Mesendoderm (in vitro differentiated cells): ENCODE results near the gene GPR108.

Source experiments
- DNase-seq: peaks from one replicate; pipeline ENCODE4 v3.0.0; 2013
- H2AK5ac ChIP-seq: 2 replicates; pipeline ENCODE4 v1.6.1; 2013; ENCODE audit warnings: low read length, inconsistent platforms
- H2BK120ac ChIP-seq: 2 replicates; pipeline ENCODE4 v1.6.1; 2013; ENCODE audit warnings: low read depth, mild to moderate bottlenecking, low read length, moderate library complexity, mixed read lengths
- H2BK15ac ChIP-seq: replicated peaks from 2 replicates; pipeline ENCODE4 v1.6.1; 2013; ENCODE audit warnings: low read depth, mild to moderate bottlenecking, moderate library complexity
- H2BK5ac ChIP-seq: 2 replicates; pipeline ENCODE4 v1.6.1; 2013; ENCODE audit warnings: low read length, inconsistent platforms
- H3K18ac ChIP-seq: 2 replicates; pipeline ENCODE4 v1.6.1; 2013; ENCODE audit warnings: mild to moderate bottlenecking, low read length, mixed read lengths
- H3K23ac ChIP-seq: one replicate; pipeline ENCODE4 v1.6.1; 2013; ENCODE audit warnings: low read length
- H3K27ac ChIP-seq: 2 replicates; pipeline ENCODE4 v1.5.1; 2013; ENCODE audit warnings: low read depth, mild to moderate bottlenecking, inconsistent platforms, low read length, moderate library complexity
- H3K27me3 ChIP-seq: 2 replicates; pipeline ENCODE4 v1.6.1; 2013; ENCODE audit warnings: low read length, control low read depth, mild to moderate bottlenecking, inconsistent platforms; ENCODE audit not compliant: insufficient read depth, poor library complexity
- H3K36me3 ChIP-seq: 2 replicates; pipeline ENCODE4 v1.6.1; 2013; ENCODE audit warnings: low read length, inconsistent platforms; ENCODE audit not compliant: control insufficient read depth, insufficient read depth
- H3K4ac ChIP-seq: one replicate; pipeline ENCODE4 v1.6.1; 2013; ENCODE audit warnings: low read depth, mild to moderate bottlenecking, low read length, moderate library complexity
- H3K4me1 ChIP-seq: 2 replicates; pipeline ENCODE4 v1.6.1; 2013; ENCODE audit warnings: low read depth, low read length, inconsistent platforms; ENCODE audit not compliant: control insufficient read depth
- H3K4me2 ChIP-seq: 2 replicates; pipeline ENCODE4 v1.6.1; 2013; ENCODE audit warnings: low read length
- H3K4me3 ChIP-seq: 2 replicates; pipeline ENCODE4 v1.5.1; 2013; ENCODE audit warnings: mild to moderate bottlenecking, low read length
- H3K56ac ChIP-seq: one replicate; pipeline ENCODE4 v1.6.1; 2013; ENCODE audit warnings: low read length
- H3K79me1 ChIP-seq: 2 replicates; pipeline ENCODE4 v1.6.1; 2013; ENCODE audit warnings: low read length, inconsistent platforms
- H3K79me2 ChIP-seq: 2 replicates; pipeline ENCODE4 v1.6.1; 2013; ENCODE audit warnings: mild to moderate bottlenecking, low read length; ENCODE audit not compliant: control insufficient read depth, insufficient read depth
- H3K9ac ChIP-seq: 2 replicates; pipeline ENCODE4 v1.6.1; 2013; ENCODE audit warnings: low read length, inconsistent platforms
- H4K5ac ChIP-seq: one replicate; pipeline ENCODE4 v1.6.1; 2013; ENCODE audit warnings: low read length
- H4K8ac ChIP-seq: one replicate; pipeline ENCODE4 v1.6.1; 2013; ENCODE audit warnings: low read depth, mild to moderate bottlenecking, control low read depth, low read length, moderate library complexity
- WGBS: extraction: QIAGEN DNeasy Blood & Tissue Kit; methylation state at CpG from one replicate; pipeline ENCODE4 v1.1.7; 2013; ENCODE audit warnings: low lambda C conversion rate, missing lambda C conversion rate; ENCODE audit not compliant: insufficient coverage; ENCODE audit errors: extremely low coverage; 5-methylcytosine and 5-hydroxymethylcytosine counted together

Gene GPR108

DNA sequence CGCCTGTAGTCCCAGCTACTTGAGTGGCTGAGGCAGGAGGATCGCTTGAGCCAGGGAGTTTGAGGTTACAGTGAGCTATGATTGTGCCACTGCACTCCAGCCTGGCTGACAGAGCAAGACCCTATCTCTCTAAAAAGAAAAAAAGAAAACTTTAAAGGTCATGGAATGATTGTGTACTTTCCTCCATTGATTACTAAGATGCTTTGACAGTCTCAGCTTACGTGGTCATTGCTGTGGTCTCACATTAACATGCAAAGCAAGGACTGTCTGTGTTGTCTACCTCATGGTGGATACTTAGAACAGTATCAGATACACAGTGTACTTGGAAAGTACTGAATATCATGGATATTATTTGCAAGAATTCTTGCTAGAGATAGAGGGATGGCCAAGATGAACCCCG, 53.4 kb downstream of the GPR108 start:
- no peaks in the 10 kb centered on the region for H3K4me1 ChIP-seq
- no peak overlapping the region for H3K4me2 ChIP-seq
- WGBS: no CpG with 5 or more reads among the region's 4 CpGs
- no peak overlapping the region for H3K4me3 ChIP-seq
- DNase-seq: no peak
- no peak overlapping the region for H3K4ac ChIP-seq
- no peaks in the 10 kb centered on the region for H3K79me1 ChIP-seq
- H3K9ac ChIP-seq: no peak overlapping the region
- no peaks in the 10 kb centered on the region for H3K79me2 ChIP-seq
- H3K27me3 ChIP-seq: no peaks in the 10 kb centered on the region
- no peak overlapping the region for H2BK120ac ChIP-seq
- no peak overlapping the region for H4K8ac ChIP-seq
- no peak overlapping the region for H2BK5ac ChIP-seq
- no peak overlapping the region for H2AK5ac ChIP-seq
- H3K56ac ChIP-seq: no peak overlapping the region
- H2BK15ac ChIP-seq: no peak overlapping the region
- no peak overlapping the region for H3K18ac ChIP-seq
- H3K23ac ChIP-seq: no peak overlapping the region
- H4K5ac ChIP-seq: no peak overlapping the region
- no peaks in the 10 kb centered on the region for H3K36me3 ChIP-seq
- H3K27ac ChIP-seq: no peak overlapping the region

GRCh38 chr19:6682607-6683128, 54.7 kb downstream of the GPR108 start:
- H4K8ac ChIP-seq: no peak overlapping the region
- no peaks in the 10 kb centered on the region for H3K36me3 ChIP-seq
- no CpG with 5 or more reads among the region's 3 CpGs for WGBS
- no peak overlapping the region for H3K18ac ChIP-seq
- H2AK5ac ChIP-seq: no peak overlapping the region
- no peak overlapping the region for H3K23ac ChIP-seq
- H3K4me3 ChIP-seq: no peak overlapping the region
- H3K4me1 ChIP-seq: peaks cover 2% of the 10 kb centered on the region
- H2BK15ac ChIP-seq: no peak overlapping the region
- H3K4ac ChIP-seq: no peak overlapping the region
- no peak overlapping the region for H2BK120ac ChIP-seq
- H2BK5ac ChIP-seq: no peak overlapping the region
- no peak overlapping the region for H4K5ac ChIP-seq
- no peaks in the 10 kb centered on the region for H3K27me3 ChIP-seq
- no peak overlapping the region for H3K9ac ChIP-seq
- H3K27ac ChIP-seq: no peak overlapping the region
- no peak overlapping the region for H3K4me2 ChIP-seq
- no peak overlapping the region for H3K56ac ChIP-seq
- no peak for DNase-seq
- no peaks in the 10 kb centered on the region for H3K79me2 ChIP-seq
- no peaks in the 10 kb centered on the region for H3K79me1 ChIP-seq

DNA sequence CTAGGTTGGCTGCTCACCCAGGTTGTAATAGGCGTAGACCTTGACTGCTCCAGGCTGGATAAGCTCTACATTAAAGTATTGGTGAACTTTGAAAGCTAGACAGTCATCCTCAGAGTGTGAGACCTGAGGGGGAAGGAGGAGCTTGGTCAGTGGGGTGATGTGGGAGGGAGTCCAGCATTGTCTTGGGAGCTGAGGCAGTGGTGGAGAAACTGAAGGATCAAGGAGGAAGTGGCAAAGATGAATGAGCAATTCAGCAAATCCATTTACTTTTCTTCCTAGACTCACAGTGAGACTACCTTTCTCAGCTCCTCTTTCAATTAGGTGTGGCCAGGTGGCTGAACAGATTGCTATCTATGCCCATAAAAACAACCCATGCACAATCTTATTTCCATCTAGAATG, 57.2 kb downstream of the GPR108 start:
- H3K27me3 ChIP-seq: no peaks in the 10 kb centered on the region
- H3K79me1 ChIP-seq: no peaks in the 10 kb centered on the region
- no peaks in the 10 kb centered on the region for H3K36me3 ChIP-seq
- WGBS: no CpG with 5 or more reads among the region's 1 CpG
- H3K56ac ChIP-seq: no peak overlapping the region
- DNase-seq: no peak
- no peak overlapping the region for H3K4ac ChIP-seq
- no peak overlapping the region for H2BK5ac ChIP-seq
- no peak overlapping the region for H3K27ac ChIP-seq
- no peak overlapping the region for H4K8ac ChIP-seq
- no peak overlapping the region for H3K4me3 ChIP-seq
- no peak overlapping the region for H3K18ac ChIP-seq
- no peaks in the 10 kb centered on the region for H3K79me2 ChIP-seq
- H4K5ac ChIP-seq: no peak overlapping the region
- H2BK120ac ChIP-seq: no peak overlapping the region
- no peak overlapping the region for H2BK15ac ChIP-seq
- no peak overlapping the region for H2AK5ac ChIP-seq
- H3K4me2 ChIP-seq: no peak overlapping the region
- H3K4me1 ChIP-seq: peaks cover 3% of the 10 kb centered on the region
- H3K23ac ChIP-seq: no peak overlapping the region
- no peak overlapping the region for H3K9ac ChIP-seq
